Measurements from ENCODE around the gene A1BG. TPM values are rescaled to one million over a fixed set of nuclear protein-coding genes. Genes with fewer than 3 reads are reported as not detected.

The A1BG gene
- total RNA-seq, 1 donor from 2014 or later = 7.5 TPM

GRCh38 chr19:58400916-58401839 is 47.9 kb upstream of the A1BG start:
- Histone ChIP-seq H2AFZ (replicated peaks) (no peak overlapping the region), H3F3A (ENCODE audit: low read depth) (peaks cover 13% of the 10 kb centered on the region), H3K9ac (peak overlapping the region; percentile 56), H3K36me3 (no peaks in the 10 kb centered on the region), H3K4me3 (peak overlapping the region; percentile 68), H3K27ac (no peak overlapping the region), H3K9me3 (ENCODE audit: low read depth) (no peaks in the 10 kb centered on the region), H4K20me1 (ENCODE audit: low read depth) (no peaks in the 10 kb centered on the region), H3K79me2 (ENCODE audit: low read depth) (peaks cover 13% of the 10 kb centered on the region), H3K4me1 (peaks cover 3% of the 10 kb centered on the region), H3K27me3 (peaks cover 16% of the 10 kb centered on the region), H3K4me2 (peak overlapping the region; percentile 81)
- Mint-ChIP-seq H3K9me3 (peaks cover 7% of the 10 kb centered on the region), H3K4me1 (peaks cover 17% of the 10 kb centered on the region), H3K4me3 (peak overlapping the region; percentile 97), H3K36me3 (peaks cover 11% of the 10 kb centered on the region), H3K27me3 (ENCODE audit: insufficient read depth, low read depth) (no peaks in the 10 kb centered on the region), H3K27ac (peak overlapping the region; percentile 90)
- no peak for TF ChIP-seq EZH2 (IDR thresholded peaks at IDR 0.05)
- TF ChIP-seq CTCF (IDR thresholded peaks at IDR 0.05) = no peak
- no peak for TF ChIP-seq EZH2phosphoT487 (IDR thresholded peaks at IDR 0.05)
- DNase-seq (ENCODE audit: low spot score) = peak; percentile 100

- Mint-ChIP-seq H3K27ac (peak overlapping the region; percentile 90), H3K4me1 (peaks cover 17% of the 10 kb centered on the region), H3K4me3 (peak overlapping the region; percentile 97), H3K36me3 (peaks cover 13% of the 10 kb centered on the region), H3K27me3 (ENCODE audit: insufficient read depth, low read depth) (no peaks in the 10 kb centered on the region), H3K9me3 (peaks cover 7% of the 10 kb centered on the region)
- Histone ChIP-seq H3K4me3 (peak overlapping the region; percentile 68), H3K9ac (no peak overlapping the region), H3K4me1 (peaks cover 3% of the 10 kb centered on the region), H3K9me3 (ENCODE audit: low read depth) (no peaks in the 10 kb centered on the region), H4K20me1 (ENCODE audit: low read depth) (no peaks in the 10 kb centered on the region), H3F3A (ENCODE audit: low read depth) (peaks cover 13% of the 10 kb centered on the region), H3K27ac (no peak overlapping the region), H3K27me3 (peaks cover 23% of the 10 kb centered on the region), H3K36me3 (no peaks in the 10 kb centered on the region), H3K79me2 (ENCODE audit: low read depth) (peaks cover 13% of the 10 kb centered on the region), H3K4me2 (peak overlapping the region; percentile 81), H2AFZ (replicated peaks) (no peak overlapping the region)
- no peak for DNase-seq (ENCODE audit: low spot score)
- no peak for TF ChIP-seq CTCF (IDR thresholded peaks at IDR 0.05)
Measured at GRCh38 chr19:58400316-58400915, 47.1 kb upstream of the A1BG start.

- Histone ChIP-seq H3K79me2 (ENCODE audit: low read depth) (peaks cover 13% of the 10 kb centered on the region), H3K4me1 (peaks cover 3% of the 10 kb centered on the region), H3K27me3 (peaks cover 23% of the 10 kb centered on the region), H3K4me3 (no peak overlapping the region), H2AFZ (replicated peaks) (no peak overlapping the region), H4K20me1 (ENCODE audit: low read depth) (no peaks in the 10 kb centered on the region), H3K36me3 (no peaks in the 10 kb centered on the region), H3K9ac (no peak overlapping the region), H3K9me3 (ENCODE audit: low read depth) (no peaks in the 10 kb centered on the region), H3F3A (ENCODE audit: low read depth) (peaks cover 17% of the 10 kb centered on the region), H3K27ac (no peak overlapping the region), H3K4me2 (no peak overlapping the region)
- Mint-ChIP-seq H3K27me3 (ENCODE audit: insufficient read depth, low read depth) (no peaks in the 10 kb centered on the region), H3K9me3 (peaks cover 7% of the 10 kb centered on the region), H3K4me3 (peak overlapping the region; percentile 97), H3K4me1 (peaks cover 17% of the 10 kb centered on the region), H3K36me3 (peaks cover 14% of the 10 kb centered on the region), H3K27ac (peak overlapping the region; percentile 62)
- TF ChIP-seq EZH2 (IDR thresholded peaks at IDR 0.05) (no peak), CTCF (IDR thresholded peaks at IDR 0.05) (no peak), EZH2phosphoT487 (IDR thresholded peaks at IDR 0.05) (no peak)
- DNase-seq (ENCODE audit: low spot score) = no peak
Measured at GRCh38 chr19:58399903-58400302, 46.6 kb upstream of the A1BG start.

Data from neural progenitor cell (in vitro differentiated cells).